GM12801 (cell line): ENCODE data around the gene KIAA1328.

Source experiments
- CTCF ChIP-seq: IDR thresholded peaks from one replicate; pipeline ENCODE4 v1.5.1; 2011; ENCODE audit warnings: control low read depth; ENCODE audit not compliant: insufficient read length; ENCODE audit errors: extremely low read depth

The KIAA1328 gene

DNA sequence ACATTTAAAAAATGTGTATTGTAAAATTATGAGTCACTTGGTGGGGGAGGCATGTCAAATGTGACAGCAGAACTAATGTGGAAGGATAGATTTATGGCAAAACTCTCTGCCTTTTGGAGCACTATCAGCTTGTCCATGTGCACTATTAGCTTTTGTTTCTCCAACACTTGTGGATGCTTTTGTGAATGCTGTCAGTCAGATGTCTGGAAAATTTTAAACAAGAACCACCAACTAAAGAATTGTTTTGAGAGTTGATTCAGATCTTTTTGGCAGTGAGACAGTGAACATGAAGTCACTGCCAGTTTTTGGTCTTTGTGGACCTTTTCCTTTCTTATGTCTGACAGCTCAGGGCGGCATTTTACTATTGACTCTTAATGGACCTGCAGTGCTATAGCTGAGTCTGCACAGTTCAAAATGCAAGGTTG is 72.4 kb downstream of the KIAA1328 start:
- TF ChIP-seq CTCF, result no peak

DNA sequence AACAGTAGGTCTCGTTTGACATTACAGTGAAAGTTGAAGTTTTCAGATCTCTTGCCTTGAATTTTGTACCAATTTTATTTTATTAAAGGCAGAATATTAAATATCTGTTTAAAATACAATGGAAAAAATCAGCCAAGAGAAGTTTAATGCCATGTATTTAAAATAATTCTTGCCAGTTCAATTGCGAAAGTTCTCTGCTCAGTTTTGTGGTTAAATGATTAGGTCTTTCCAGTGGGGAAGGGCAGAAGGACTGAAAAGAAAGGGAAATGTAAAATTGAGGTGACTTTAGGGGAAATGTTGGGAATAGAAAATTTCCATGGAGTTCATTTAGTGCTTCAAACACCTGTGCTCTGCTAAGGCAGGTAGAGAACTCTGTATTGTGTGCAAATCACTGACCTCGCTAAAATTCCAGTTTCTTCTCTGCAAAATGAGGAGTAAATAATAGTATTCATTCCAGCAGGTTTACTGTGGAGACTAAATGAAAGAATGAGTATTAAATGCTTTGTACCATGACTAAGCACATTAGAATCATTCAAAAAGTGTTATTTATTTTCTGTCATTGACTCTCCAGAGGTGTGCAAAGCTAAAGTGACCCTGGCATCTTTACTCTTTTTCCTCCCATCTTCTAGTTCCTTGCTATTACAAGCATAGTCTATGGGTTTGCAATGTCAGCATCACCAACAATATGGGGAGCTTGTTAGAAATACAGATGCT is 74.4 kb downstream of the KIAA1328 start:
- TF ChIP-seq CTCF, result no peak

DNA sequence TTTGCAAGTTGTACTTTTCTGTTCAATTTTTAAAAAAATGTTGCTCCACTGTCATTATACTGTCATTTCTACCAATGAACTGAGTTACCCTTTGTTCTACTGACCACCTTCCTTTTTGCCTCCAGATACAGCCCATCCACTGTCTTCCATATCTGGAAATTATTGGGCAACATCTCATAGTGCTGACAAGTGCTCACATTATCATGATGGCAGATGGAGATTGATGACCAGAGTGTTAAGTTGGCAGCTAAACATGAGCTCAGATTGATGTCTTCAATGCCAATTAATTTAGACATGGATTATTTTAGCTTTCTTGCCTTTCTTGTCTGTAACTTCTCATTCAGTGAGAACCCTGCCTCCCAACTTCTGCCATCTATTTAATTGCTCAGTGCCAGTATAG is 76.6 kb downstream of the KIAA1328 start:
- TF ChIP-seq CTCF, result no peak

GRCh38 chr18:36912887-36913286 is 84.0 kb downstream of the KIAA1328 start:
- TF ChIP-seq CTCF, result no peak

DNA sequence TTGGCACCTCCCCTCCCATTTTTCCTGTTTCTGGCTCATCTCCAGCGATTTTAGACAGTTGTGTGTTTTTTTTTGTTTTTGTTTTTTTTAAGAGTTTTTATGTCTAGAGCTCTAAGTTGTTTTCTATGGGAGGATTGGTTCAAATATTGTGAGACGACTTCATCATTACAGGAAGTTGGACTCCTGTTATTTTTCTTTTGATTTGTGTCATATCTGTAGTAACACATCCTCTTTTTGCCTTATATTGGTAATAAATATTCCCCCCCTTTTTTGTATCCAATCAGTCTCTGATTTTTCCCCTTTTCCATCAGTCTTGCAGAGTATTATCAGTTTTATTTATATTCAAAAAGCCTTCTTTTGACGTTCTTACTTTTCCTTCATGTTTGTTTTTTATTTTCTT is 89.0 kb downstream of the KIAA1328 start:
- TF ChIP-seq CTCF, result no peak

DNA sequence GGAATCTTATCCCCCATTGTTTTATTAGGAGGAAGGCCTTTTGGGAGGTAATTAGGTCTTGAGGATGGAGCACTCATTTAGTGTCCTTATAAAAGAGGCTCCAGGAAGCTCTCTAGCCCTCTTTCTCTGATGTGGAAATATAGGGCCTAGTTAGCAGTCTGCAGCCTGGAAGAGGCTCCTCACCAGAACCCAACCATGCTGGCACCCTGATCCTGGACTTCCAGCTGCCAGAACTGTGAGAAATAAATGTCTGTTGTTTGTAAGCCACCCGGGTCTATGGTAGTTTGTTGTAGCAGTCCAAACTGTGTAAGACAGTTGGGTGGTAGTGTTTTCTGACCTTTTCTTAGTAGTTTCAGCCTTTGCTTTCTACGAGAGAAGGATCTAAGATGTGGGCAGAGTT is 100.7 kb downstream of the KIAA1328 start:
- no peak for TF ChIP-seq CTCF

- no peak for TF ChIP-seq CTCF
Measured at GRCh38 chr18:36931106-36931505, 102.2 kb downstream of the KIAA1328 start.
